IPS DF 4.7 (cell line): Measurements from ENCODE around the gene UBE2E1.
A peak's percentile ranks its signal among the peaks of the same experiment; 100 is the strongest.
"Not testable (repeated sequence)": the region's sequence is repeated elsewhere in the genome, so short reads cannot be mapped to it uniquely, and the experiment has no call there.

Experiments
- DNase-seq: peaks from one replicate; pipeline ENCODE4 v3.0.0-alpha.2; 2013; ENCODE audit warnings: low spot score; ENCODE audit errors: extremely low read depth

The UBE2E1 gene

GRCh38 chr3:23845326-23846216 lies 39.8 kb downstream of the UBE2E1 start:
- no peak for DNase-seq

- DNase-seq = not testable (repeated sequence)
Measured at GRCh38 chr3:23849462-23849861, 43.7 kb downstream of the UBE2E1 start.

- no peak for DNase-seq
Measured at GRCh38 chr3:23856286-23856685, 50.5 kb downstream of the UBE2E1 start.

GRCh38 chr3:23859012-23859743 lies 53.4 kb downstream of the UBE2E1 start:
- no peak for DNase-seq

- DNase-seq = no peak
Measured at GRCh38 chr3:23859839-23860382, 54.2 kb downstream of the UBE2E1 start.

- DNase-seq = no peak
Measured at GRCh38 chr3:23861689-23862088, 55.9 kb downstream of the UBE2E1 start.

- no peak for DNase-seq
Measured at GRCh38 chr3:23863060-23863459, 57.3 kb downstream of the UBE2E1 start.

GRCh38 chr3:23864931-23865330 lies 59.2 kb downstream of the UBE2E1 start:
- no peak for DNase-seq

- peak; percentile 19 for DNase-seq
Measured at GRCh38 chr3:23865595-23866396, 60.0 kb downstream of the UBE2E1 start.

- no peak for DNase-seq
Measured at GRCh38 chr3:23867400-23867799, 61.6 kb downstream of the UBE2E1 start.

GRCh38 chr3:23867838-23868237 lies 62.1 kb downstream of the UBE2E1 start:
- no peak for DNase-seq

- no peak for DNase-seq
Measured at GRCh38 chr3:23869977-23870662, 64.4 kb downstream of the UBE2E1 start.

- DNase-seq = not testable (repeated sequence)
Measured at GRCh38 chr3:23870663-23871043, 64.9 kb downstream of the UBE2E1 start.

GRCh38 chr3:23871361-23871760 lies 65.6 kb downstream of the UBE2E1 start:
- not testable (repeated sequence) for DNase-seq

GRCh38 chr3:23872330-23872729 lies 66.6 kb downstream of the UBE2E1 start:
- DNase-seq = no peak

GRCh38 chr3:23873941-23874340 lies 68.2 kb downstream of the UBE2E1 start:
- DNase-seq = no peak

GRCh38 chr3:23874359-23875112 lies 68.8 kb downstream of the UBE2E1 start:
- DNase-seq = no peak

- DNase-seq = no peak
Measured at GRCh38 chr3:23875113-23875725, 69.5 kb downstream of the UBE2E1 start.

- no peak for DNase-seq
Measured at GRCh38 chr3:23876923-23877322, 71.2 kb downstream of the UBE2E1 start.
